MM.1S (cell line): ENCODE measurements around the gene MRPL58.

Experiments used
- DNase-seq: peaks from one replicate; pipeline ENCODE4 v3.0.0-alpha.2; 2015
- H2AFZ ChIP-seq: fragments of 300-600 bp; sonication (generic); 2 replicates; pipeline ENCODE4 v1.6.0; 2016; ENCODE audit warnings: antibody characterized with exemption, low read length
- H3F3A ChIP-seq: fragments of 300-600 bp; sonication (generic); 2 replicates; pipeline ENCODE4 v1.6.1; 2016; ENCODE audit warnings: mild to moderate bottlenecking, antibody characterized with exemption, low read length, moderate library complexity, mixed read lengths; ENCODE audit not compliant: insufficient read depth
- H3K27ac ChIP-seq: fragments of 300-600 bp; sonication (generic); 2 replicates; pipeline ENCODE4 v1.5.1; 2016; ENCODE audit warnings: mild to moderate bottlenecking, low read length
- H3K27me3 ChIP-seq: fragments of 300-600 bp; sonication (generic); replicated peaks from 2 replicates; pipeline ENCODE4 v1.6.0; 2016; ENCODE audit warnings: low read length; ENCODE audit not compliant: insufficient read depth
- H3K36me3 ChIP-seq: fragments of 300-600 bp; sonication (generic); replicated peaks from 2 replicates; pipeline ENCODE4 v1.6.1; 2016; ENCODE audit warnings: mild to moderate bottlenecking, low read length, mixed read lengths; ENCODE audit not compliant: insufficient read depth
- H3K4me1 ChIP-seq: fragments of 300-600 bp; sonication (generic); 2 replicates; pipeline ENCODE4 v1.6.1; 2016; ENCODE audit warnings: low read length, mixed read lengths
- H3K4me2 ChIP-seq: fragments of 300-600 bp; sonication (generic); 2 replicates; pipeline ENCODE4 v1.6.0; 2016; ENCODE audit warnings: low read depth, low read length
- H3K4me3 ChIP-seq: fragments of 300-600 bp; sonication (generic); 2 replicates; pipeline ENCODE4 v1.5.1; 2016; ENCODE audit warnings: low read length, mixed read lengths
- H3K79me2 ChIP-seq: fragments of 300-600 bp; sonication (generic); 2 replicates; pipeline ENCODE4 v1.6.1; 2016; ENCODE audit warnings: mixed run types, low read length, mixed read lengths
- H3K9ac ChIP-seq: fragments of 300-600 bp; sonication (generic); 2 replicates; pipeline ENCODE4 v1.6.1; 2016; ENCODE audit warnings: low read length, mixed read lengths
- H3K9me2 ChIP-seq: fragments of 300-600 bp; sonication (generic); replicated peaks from 2 replicates; pipeline ENCODE4 v1.6.1; 2016; ENCODE audit warnings: mild to moderate bottlenecking, low read length, mixed read lengths; ENCODE audit not compliant: insufficient read depth
- H3K9me3 ChIP-seq: fragments of 300-600 bp; sonication (generic); replicated peaks from 2 replicates; pipeline ENCODE4 v1.6.1; 2016; ENCODE audit warnings: mild to moderate bottlenecking, low read length, mixed read lengths; ENCODE audit not compliant: insufficient read depth
- H4K20me1 ChIP-seq: fragments of 300-600 bp; sonication (generic); 2 replicates; pipeline ENCODE4 v1.6.1; 2016; ENCODE audit warnings: mild to moderate bottlenecking, low read length, moderate library complexity, mixed read lengths; ENCODE audit not compliant: insufficient read depth
- CTCF ChIP-seq: fragments of 300-600 bp; sonication (generic); IDR thresholded peaks from 2 replicates; pipeline ENCODE4 v1.5.1; 2016; ENCODE audit warnings: antibody characterized with exemption, low read length, mixed read lengths
- EZH2 ChIP-seq: fragments of 300-600 bp; sonication (generic); optimal IDR thresholded peaks from 2 replicates; pipeline ENCODE3; 2017; ENCODE audit warnings: low read depth, mild to moderate bottlenecking, antibody characterized with exemption, low read length, mixed read lengths
- EZH2phosphoT487 ChIP-seq: fragments of 300-600 bp; sonication (generic); IDR thresholded peaks from 2 replicates; pipeline ENCODE4 v1.6.1; 2018; ENCODE audit warnings: antibody characterized with exemption, low read length

MRPL58 gene

GRCh38 chr17:74987418-74987908 is 25.0 kb upstream of the MRPL58 start, which contains the start of gene CDR2L:
Gene CDR2L, plus strand, starts transcription at chr17:74987632. Its CDS starts 412 bp downstream, at chr17:74988044.
- Histone ChIP-seq H3K4me2 (peak within 1 kb of the TSS; percentile 92), H3K79me2 (no peaks in the 10 kb centered on the region), H3K9ac (no peak within 1 kb of the TSS), H3K4me1 (peaks cover 5% of the 10 kb centered on the region; the same call in 1 of the 2 replicates), H3K36me3 (no peaks in the 10 kb centered on the region), H2AFZ (0 out of 2 replicates have a peak within 1 kb of the TSS, but pooled peaks have one; percentile 65), H3K4me3 (peak within 1 kb of the TSS; percentile 60), H3F3A (no peaks in the 10 kb centered on the region), H3K9me2 (no peaks in the 10 kb centered on the region), H3K27me3 (peaks cover 65% of the 10 kb centered on the region), H3K27ac (no peak within 1 kb of the TSS), H3K9me3 (no peaks in the 10 kb centered on the region), H4K20me1 (no peaks in the 10 kb centered on the region)
- TF ChIP-seq CTCF (no peak), EZH2phosphoT487 (no peak), EZH2 (no peak)
- DNase-seq: peak; percentile 90

- H3K27ac ChIP-seq: no peak overlapping the region
- peak overlapping the region; percentile 92 for H3K4me2 ChIP-seq
- no peaks in the 10 kb centered on the region for H4K20me1 ChIP-seq
- H3F3A ChIP-seq: no peaks in the 10 kb centered on the region
- peaks cover 5% of the 10 kb centered on the region; the same call in 1 of the 2 replicates for H3K4me1 ChIP-seq
- H3K79me2 ChIP-seq: no peaks in the 10 kb centered on the region
- no peak for DNase-seq
- no peaks in the 10 kb centered on the region for H3K36me3 ChIP-seq
- H3K4me3 ChIP-seq: peak overlapping the region; percentile 60
- TF ChIP-seq EZH2 (no peak), EZH2phosphoT487 (no peak), CTCF (no peak)
- H3K9me3 ChIP-seq: no peaks in the 10 kb centered on the region
- H2AFZ ChIP-seq: 0 out of 2 replicates have a peak overlapping the region, but pooled peaks have one; percentile 65
- H3K27me3 ChIP-seq: peaks cover 59% of the 10 kb centered on the region
- no peak overlapping the region for H3K9ac ChIP-seq
- no peaks in the 10 kb centered on the region for H3K9me2 ChIP-seq
Observed at GRCh38 chr17:74987909-74988711, 24.4 kb upstream of the MRPL58 start.

GRCh38 chr17:74990581-74991105 is 21.8 kb upstream of the MRPL58 start:
- Histone ChIP-seq H3K27me3 (peaks cover 39% of the 10 kb centered on the region), H3K4me1 (peaks cover 5% of the 10 kb centered on the region; the same call in 1 of the 2 replicates), H3K4me3 (no peak overlapping the region), H2AFZ (no peak overlapping the region), H3K9me2 (no peaks in the 10 kb centered on the region), H4K20me1 (no peaks in the 10 kb centered on the region), H3K36me3 (no peaks in the 10 kb centered on the region), H3K9me3 (no peaks in the 10 kb centered on the region), H3K27ac (no peak overlapping the region), H3K9ac (no peak overlapping the region), H3F3A (no peaks in the 10 kb centered on the region), H3K79me2 (no peaks in the 10 kb centered on the region), H3K4me2 (no peak overlapping the region)
- TF ChIP-seq CTCF (no peak), EZH2 (no peak), EZH2phosphoT487 (no peak)
- DNase-seq: no peak
